Skeletal muscle satellite cell (primary cell): ENCODE data around the gene DNMBP.
"Not testable (repeated sequence)": the region's sequence is repeated elsewhere in the genome, so short reads cannot be mapped to it uniquely, and the experiment has no call there.

Experiments
- H3K27me3 ChIP-seq: 2 replicates; pipeline ENCODE4 v1.7.0; 2013; ENCODE audit warnings: low read length; ENCODE audit not compliant: control insufficient read depth, insufficient read depth
- H3K36me3 ChIP-seq: 2 replicates; pipeline ENCODE4 v1.7.0; 2013; ENCODE audit warnings: mild to moderate bottlenecking, control low read depth, low read length; ENCODE audit not compliant: insufficient read depth
- H3K4me1 ChIP-seq: 2 replicates; pipeline ENCODE4 v1.7.0; 2013; ENCODE audit warnings: low read length; ENCODE audit not compliant: control insufficient read depth, insufficient read depth
- H3K4me2 ChIP-seq: 2 replicates; pipeline ENCODE4 v1.7.0; 2013; ENCODE audit warnings: mild to moderate bottlenecking, low read length
- H3K4me3 ChIP-seq: 2 replicates; pipeline ENCODE4 v1.7.0; 2013; ENCODE audit warnings: low read length
- H3K9ac ChIP-seq: 2 replicates; pipeline ENCODE4 v1.7.0; 2013; ENCODE audit warnings: mild to moderate bottlenecking, low read depth, low read length, moderate library complexity
- H3K9me3 ChIP-seq: replicated peaks from 2 replicates; pipeline ENCODE4 v1.7.0; 2013; ENCODE audit warnings: mild to moderate bottlenecking, control low read depth, low read length

DNMBP gene

GRCh38 chr10:99917963-99918825, 91.6 kb downstream of the DNMBP start:
- peak overlapping the region; percentile 64 for H3K4me2 ChIP-seq
- peaks cover 16% of the 10 kb centered on the region for H3K36me3 ChIP-seq
- no peaks in the 10 kb centered on the region for H3K27me3 ChIP-seq
- peaks cover 44% of the 10 kb centered on the region for H3K4me1 ChIP-seq
- H3K9me3 ChIP-seq, result no peaks in the 10 kb centered on the region
- peak overlapping the region; percentile 36 for H3K9ac ChIP-seq
- H3K4me3 ChIP-seq, result peak overlapping the region; percentile 8

- H3K4me1 ChIP-seq, result peaks cover 42% of the 10 kb centered on the region
- no peaks in the 10 kb centered on the region for H3K27me3 ChIP-seq
- no peaks in the 10 kb centered on the region for H3K9me3 ChIP-seq
- H3K4me2 ChIP-seq, result no peak overlapping the region
- peaks cover 16% of the 10 kb centered on the region for H3K36me3 ChIP-seq
- H3K9ac ChIP-seq, result no peak overlapping the region
- no peak overlapping the region for H3K4me3 ChIP-seq
Observed at GRCh38 chr10:99916776-99917175, 93.0 kb downstream of the DNMBP start.

GRCh38 chr10:99915414-99915813, 94.3 kb downstream of the DNMBP start:
- Histone ChIP-seq H3K36me3 (peaks cover 13% of the 10 kb centered on the region), H3K9me3 (no peaks in the 10 kb centered on the region), H3K4me2 (no peak overlapping the region), H3K27me3 (no peaks in the 10 kb centered on the region), H3K4me3 (no peak overlapping the region), H3K9ac (no peak overlapping the region), H3K4me1 (peaks cover 28% of the 10 kb centered on the region)

- peaks cover 26% of the 10 kb centered on the region for H3K4me1 ChIP-seq
- H3K36me3 ChIP-seq, result peaks cover 18% of the 10 kb centered on the region
- no peaks in the 10 kb centered on the region for H3K9me3 ChIP-seq
- H3K9ac ChIP-seq, result no peak overlapping the region
- no peaks in the 10 kb centered on the region for H3K27me3 ChIP-seq
- no peak overlapping the region for H3K4me2 ChIP-seq
- H3K4me3 ChIP-seq, result no peak overlapping the region
Observed at GRCh38 chr10:99914236-99914635, 95.5 kb downstream of the DNMBP start.

- H3K4me2 ChIP-seq, result no peak overlapping the region
- no peaks in the 10 kb centered on the region for H3K27me3 ChIP-seq
- H3K36me3 ChIP-seq, result peaks cover 22% of the 10 kb centered on the region
- H3K4me1 ChIP-seq, result peaks cover 23% of the 10 kb centered on the region
- no peak overlapping the region for H3K4me3 ChIP-seq
- no peak overlapping the region for H3K9ac ChIP-seq
- no peaks in the 10 kb centered on the region for H3K9me3 ChIP-seq
Observed at GRCh38 chr10:99913831-99914235, 95.9 kb downstream of the DNMBP start.

GRCh38 chr10:99912041-99912440, 97.7 kb downstream of the DNMBP start:
- Histone ChIP-seq H3K9me3 (no peaks in the 10 kb centered on the region), H3K4me3 (no peak overlapping the region), H3K4me1 (peaks cover 16% of the 10 kb centered on the region), H3K4me2 (no peak overlapping the region), H3K27me3 (no peaks in the 10 kb centered on the region), H3K9ac (no peak overlapping the region), H3K36me3 (peaks cover 40% of the 10 kb centered on the region)

GRCh38 chr10:99908512-99908911, 101.2 kb downstream of the DNMBP start:
- Histone ChIP-seq H3K4me3 (no peak overlapping the region), H3K27me3 (no peaks in the 10 kb centered on the region), H3K9ac (no peak overlapping the region), H3K4me2 (no peak overlapping the region), H3K9me3 (no peaks in the 10 kb centered on the region), H3K4me1 (peaks cover 25% of the 10 kb centered on the region), H3K36me3 (peaks cover 67% of the 10 kb centered on the region)

GRCh38 chr10:99906470-99906869, 103.3 kb downstream of the DNMBP start:
- Histone ChIP-seq H3K27me3 (no peaks in the 10 kb centered on the region), H3K36me3 (peaks cover 76% of the 10 kb centered on the region), H3K9ac (no peak overlapping the region)

GRCh38 chr10:99905971-99906370, 103.8 kb downstream of the DNMBP start:
- Histone ChIP-seq H3K4me3 (no peak overlapping the region), H3K9ac (no peak overlapping the region), H3K36me3 (peaks cover 81% of the 10 kb centered on the region), H3K27me3 (no peaks in the 10 kb centered on the region), H3K4me2 (no peak overlapping the region), H3K9me3 (no peaks in the 10 kb centered on the region), H3K4me1 (peaks cover 18% of the 10 kb centered on the region)

More at GRCh38 chr10:99906470-99906869, 103.3 kb downstream of the DNMBP start:
- Histone ChIP-seq H3K9me3 (no peaks in the 10 kb centered on the region), H3K4me1 (peaks cover 18% of the 10 kb centered on the region), H3K4me2 (no peak overlapping the region), H3K4me3 (no peak overlapping the region)

- no peak overlapping the region for H3K4me3 ChIP-seq
- no peak overlapping the region for H3K9ac ChIP-seq
- H3K4me1 ChIP-seq, result no peaks in the 10 kb centered on the region
- H3K36me3 ChIP-seq, result peaks cover 69% of the 10 kb centered on the region
- no peaks in the 10 kb centered on the region for H3K9me3 ChIP-seq
- no peak overlapping the region for H3K4me2 ChIP-seq
- H3K27me3 ChIP-seq, result no peaks in the 10 kb centered on the region
Observed at GRCh38 chr10:99895867-99896266, 113.9 kb downstream of the DNMBP start.

GRCh38 chr10:99895066-99895465, 114.7 kb downstream of the DNMBP start:
- peaks cover 71% of the 10 kb centered on the region for H3K36me3 ChIP-seq
- not testable (repeated sequence) for H3K9me3 ChIP-seq, H3K4me2 ChIP-seq, H3K27me3 ChIP-seq, H3K4me3 ChIP-seq, H3K4me1 ChIP-seq, H3K9ac ChIP-seq

GRCh38 chr10:99894613-99895012, 115.1 kb downstream of the DNMBP start:
- Histone ChIP-seq H3K4me3 (no peak overlapping the region), H3K36me3 (peaks cover 71% of the 10 kb centered on the region), H3K9me3 (no peaks in the 10 kb centered on the region), H3K9ac (no peak overlapping the region), H3K4me1 (no peaks in the 10 kb centered on the region), H3K27me3 (no peaks in the 10 kb centered on the region), H3K4me2 (no peak overlapping the region)
